HG02938 (cell line): ENCODE data around the gene AP3D1.
A peak's percentile ranks its signal among the peaks of the same experiment; 100 is the strongest.

Experiments
- ATAC-seq: cut with Tn5 transposase; IDR thresholded peaks from one replicate; pipeline ENCODE4 v1.9.1; 2021; ENCODE audit warnings: mild to moderate bottlenecking, moderate library complexity; ENCODE audit not compliant: unreplicated experiment

Gene AP3D1

DNA sequence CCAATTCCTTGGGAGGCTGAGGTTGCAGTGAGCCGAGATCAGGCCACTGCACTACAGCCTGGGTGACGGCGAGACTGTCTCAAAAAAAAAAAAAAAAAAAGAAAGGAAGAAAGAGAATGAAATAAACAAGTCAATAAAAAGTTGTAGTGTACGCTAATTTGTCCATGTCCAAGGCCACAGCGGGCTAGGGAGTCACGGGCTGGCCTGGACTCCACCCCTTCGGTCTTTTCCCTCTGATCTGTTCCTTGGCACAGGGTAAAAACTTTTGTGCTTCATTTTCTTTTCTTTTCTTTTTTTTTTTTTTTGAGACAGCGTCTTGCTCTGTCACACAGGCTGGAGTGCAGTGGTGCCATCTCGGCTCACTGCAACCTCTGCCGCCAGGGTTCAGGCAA lies 80.9 kb downstream of the AP3D1 start:
- no peak for ATAC-seq

DNA sequence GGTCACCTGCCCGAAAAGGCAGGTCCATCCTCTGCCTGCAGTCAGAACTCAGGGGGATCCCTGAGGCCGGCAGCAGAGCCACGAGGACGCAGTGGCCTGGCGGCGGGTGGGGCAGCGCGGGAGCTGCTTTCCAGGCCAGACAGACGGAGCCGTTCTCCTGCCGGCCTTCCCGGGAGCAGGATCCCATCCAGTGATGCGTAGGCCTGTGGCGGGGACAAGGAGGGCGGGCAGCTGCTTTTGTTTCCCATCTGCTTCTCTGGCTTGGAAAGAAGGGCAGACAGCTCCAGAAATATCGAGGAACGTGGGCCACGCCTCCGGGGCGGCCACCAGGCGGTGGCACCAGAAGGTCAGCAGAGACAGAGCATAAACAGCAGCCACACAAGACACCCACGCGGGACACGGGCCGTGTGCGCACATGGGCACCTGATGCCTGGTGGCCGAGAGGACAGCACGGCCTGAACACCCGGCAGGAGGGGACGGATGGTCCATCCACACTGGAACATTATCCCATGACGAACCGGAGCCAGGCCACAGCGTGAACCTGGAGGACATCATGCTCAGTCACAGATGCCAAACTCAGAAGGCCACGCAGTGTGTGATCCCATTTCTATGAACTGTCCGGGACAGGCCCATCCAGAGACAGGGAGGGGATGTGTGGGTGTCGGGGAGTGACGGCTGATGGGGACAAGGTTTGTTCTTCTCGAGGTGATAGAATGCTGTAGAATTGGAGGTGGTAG lies 86.4 kb downstream of the AP3D1 start:
- no peak for ATAC-seq

DNA sequence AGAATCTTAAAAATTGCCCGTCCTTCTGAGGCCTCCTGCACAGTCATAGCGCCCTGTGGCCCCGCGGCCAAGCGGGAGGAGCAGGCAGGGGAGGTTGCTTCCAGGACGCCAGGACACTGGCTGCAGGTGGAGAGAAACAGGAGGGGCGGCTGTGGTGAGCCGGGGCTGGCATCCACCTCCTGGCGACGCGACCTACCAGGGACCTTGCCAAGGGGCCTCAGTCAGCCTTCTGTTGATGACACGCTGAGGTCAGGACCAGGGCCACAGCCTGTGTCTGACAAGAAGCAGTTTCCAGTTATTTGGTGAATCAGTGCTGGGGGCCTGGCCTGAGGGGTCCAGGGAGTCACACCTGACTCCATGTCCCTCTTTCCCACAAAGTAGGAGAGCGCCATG lies 87.0 kb downstream of the AP3D1 start:
- ATAC-seq = no peak

DNA sequence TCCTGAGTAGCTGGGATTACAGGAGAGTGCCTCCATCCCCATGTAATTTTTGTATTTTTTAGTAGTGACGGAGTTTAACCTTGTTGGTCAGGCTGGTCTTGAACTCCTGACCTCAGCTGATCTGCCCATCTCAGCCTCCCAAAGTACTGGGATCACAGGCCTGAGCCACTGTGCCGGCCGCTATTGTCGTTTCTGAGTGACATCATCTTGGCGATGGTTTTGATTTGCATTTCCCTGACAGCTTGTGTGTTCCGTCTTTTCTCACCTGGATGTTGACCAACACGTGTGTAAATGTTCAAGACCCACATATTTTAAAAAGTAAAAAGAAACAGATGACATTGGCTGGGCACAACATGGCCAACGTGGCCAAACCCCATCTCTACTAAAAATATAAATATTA lies 87.5 kb downstream of the AP3D1 start:
- no peak for ATAC-seq

DNA sequence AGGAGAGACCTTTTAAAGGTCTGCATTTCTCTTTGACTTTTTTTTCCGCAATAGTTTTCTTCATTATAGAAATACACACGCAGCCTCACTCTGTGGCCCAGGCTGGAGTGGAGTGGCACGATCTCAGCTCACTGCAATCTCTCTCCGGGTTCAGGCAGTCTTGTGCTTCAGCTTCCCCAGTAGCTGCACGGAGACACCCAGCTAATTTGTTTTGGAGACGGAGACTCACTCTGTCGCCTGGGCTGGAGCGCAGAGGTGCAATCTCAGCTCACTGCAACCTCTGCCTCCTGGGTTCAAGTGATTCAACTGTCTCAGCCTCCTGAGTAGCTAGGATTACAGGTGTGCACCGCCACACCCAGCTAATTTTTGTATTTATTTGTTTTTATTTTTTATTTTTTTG lies 88.6 kb downstream of the AP3D1 start:
- ATAC-seq = no peak

DNA sequence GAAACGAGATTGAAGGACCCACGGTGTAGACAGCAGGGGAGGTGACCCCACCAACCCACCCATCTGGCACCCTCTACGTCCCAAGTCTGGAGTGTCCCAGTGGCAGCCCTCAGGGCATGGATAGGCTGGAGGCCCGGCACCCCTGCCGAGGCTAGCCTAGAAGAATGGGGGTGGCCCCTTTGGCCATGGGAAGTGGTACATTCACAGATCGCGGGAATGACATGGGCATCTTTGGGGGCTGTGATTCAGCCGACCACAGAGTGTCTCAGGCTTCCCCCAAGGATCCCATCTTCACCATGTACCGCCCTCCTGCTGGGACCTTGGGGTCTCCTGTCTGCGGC lies 89.0 kb downstream of the AP3D1 start:
- no peak for ATAC-seq

DNA sequence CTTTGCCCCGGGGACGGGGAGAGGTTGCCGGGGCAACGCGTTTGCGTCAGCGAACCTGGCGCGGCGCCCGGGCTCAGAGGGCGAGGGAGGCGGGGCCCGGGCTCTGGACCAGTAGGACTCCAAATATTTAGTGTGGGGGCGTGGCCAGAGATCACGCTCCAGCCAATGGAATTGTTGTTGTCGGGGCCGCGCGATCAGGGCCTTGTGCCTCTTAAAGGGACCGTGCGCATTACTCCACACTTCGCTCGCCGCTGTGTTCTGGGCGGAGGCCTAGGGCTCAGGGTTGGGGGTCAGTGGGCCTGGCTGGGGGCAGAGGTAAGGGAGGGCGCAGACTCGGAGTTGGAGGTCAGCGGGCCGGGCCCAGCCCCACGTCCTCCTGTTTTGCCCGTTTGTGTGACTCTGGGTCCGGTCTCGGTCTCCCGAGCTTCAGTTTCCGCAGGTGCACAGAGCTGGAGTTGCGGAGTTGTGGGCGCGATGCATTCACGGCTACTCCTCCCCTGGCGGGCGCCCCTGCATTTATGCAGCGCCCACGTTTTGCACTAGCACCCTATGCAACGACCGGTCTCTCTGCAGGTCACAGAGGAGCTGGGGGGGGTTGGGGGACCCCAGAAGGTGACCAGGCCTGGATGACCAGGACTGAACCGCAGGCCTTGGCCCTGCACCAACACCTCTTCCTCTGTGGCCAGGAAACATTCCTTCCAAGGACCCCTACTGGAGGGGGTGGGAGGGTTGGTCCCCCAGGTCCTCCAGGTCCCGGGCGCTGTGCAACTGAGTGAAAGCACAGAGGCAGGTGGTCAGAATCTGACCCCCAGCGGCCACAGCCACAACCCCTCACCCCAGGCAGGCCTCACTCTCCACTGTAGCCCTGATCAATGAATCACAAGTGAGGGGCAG lies 89.6 kb downstream of the AP3D1 start:
- peak; percentile 74 for ATAC-seq

DNA sequence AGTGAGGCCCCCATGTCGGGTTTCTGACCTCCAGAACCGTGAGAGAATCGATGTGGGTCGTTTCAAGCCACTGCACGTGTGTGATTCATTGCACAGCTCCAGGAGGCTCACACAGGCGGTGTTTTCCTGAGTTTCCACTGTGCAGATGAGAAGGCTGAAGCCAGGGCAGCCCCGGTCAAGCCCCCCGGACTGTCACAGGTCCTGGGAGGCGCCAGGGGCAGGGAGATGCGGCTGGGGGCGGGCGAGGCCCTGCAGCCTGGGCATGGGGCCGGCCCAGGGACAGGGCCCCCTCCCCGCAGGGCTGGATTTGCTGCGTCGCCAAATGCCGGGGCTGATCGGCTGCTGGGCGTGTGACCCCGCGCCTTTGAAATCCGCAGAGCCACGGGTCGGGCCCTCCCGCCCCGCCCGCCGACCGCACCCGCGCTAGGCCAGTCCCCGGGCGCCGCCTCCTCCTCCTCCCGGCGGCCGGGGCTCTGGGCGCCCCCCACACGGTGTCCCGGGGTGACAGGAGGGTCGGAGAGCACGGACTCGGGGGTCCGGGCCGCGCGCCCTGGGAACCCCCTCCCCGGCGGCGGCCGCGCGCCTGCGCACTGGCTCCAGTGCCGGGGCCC lies 90.4 kb downstream of the AP3D1 start:
- peak; percentile 9 for ATAC-seq

DNA sequence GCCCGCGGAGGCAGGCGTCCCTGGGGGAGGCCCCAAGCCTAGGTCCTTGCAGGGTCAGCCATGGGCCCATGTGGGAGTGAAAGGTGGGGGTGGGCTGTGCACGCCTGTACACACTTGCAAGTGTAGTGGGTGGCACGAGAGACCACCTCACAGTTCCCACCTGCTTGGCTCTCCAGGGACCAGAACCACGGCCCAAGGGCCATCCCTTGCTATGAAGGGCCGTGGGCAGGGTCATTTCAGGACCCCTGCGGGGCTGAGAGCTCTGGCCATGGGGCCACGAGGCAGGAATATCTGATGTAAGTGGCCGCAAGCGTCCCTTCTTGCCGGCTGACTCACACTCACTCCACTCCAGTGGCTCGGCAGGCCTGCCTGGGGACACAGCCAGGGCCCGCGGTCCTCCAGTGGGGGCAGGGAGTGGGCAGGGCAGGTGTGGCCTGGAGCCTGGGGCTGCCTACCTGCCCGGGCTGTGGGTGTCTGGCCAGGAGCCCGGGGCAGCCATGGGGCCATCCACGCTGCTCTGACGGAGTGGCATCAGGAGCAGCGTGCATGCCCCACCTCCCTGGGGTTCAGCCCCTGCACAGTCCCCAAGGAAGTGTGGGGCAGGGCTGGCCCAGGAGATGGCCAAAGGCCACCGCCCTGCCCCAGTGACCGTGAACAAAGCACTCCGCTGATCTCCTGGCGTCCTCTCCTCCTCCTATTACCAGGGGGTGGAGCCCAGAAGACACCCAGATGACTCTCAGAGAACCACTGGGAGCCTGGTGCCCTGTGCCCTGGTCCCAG lies 91.8 kb downstream of the AP3D1 start:
- no peak for ATAC-seq

DNA sequence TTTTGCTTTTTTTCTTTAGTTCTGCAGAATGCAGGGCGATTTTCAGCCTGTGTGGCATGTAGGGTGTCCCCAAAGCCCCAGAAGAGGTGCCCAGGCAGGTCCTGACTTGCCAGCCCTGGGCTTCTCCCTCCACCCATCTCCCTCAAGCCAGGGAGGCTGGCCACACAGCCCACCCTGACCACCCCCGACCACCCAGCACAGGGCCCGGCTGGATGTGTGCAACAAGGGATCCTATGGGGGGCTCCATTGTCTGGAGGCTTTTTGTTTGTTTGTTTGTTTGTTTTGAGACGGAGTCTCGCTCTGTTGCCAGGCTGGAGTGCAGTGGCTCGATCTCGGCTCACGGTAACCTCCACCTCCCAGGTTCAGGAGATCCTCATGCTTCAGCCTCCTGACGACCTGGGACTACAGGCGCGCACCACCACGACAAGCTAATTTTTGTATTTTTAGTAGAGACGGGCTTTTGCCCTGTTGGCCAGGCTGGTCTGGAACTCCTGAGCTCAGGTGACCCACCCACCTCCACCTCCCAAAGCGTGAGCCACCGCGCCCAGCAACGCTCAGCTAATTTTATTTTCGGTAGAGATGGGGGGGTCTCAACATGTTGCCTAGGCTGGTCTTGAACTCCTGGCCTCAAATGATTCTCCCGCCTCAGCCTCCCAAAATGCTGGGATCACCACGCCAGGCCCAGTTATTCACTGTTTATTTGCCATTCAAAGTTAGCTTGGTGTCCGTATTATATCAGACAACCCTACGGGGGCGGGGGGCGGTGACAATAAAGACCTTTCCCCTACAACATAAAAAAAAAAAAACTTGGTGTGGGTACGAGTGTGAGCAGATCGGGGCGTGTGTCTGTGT lies 92.6 kb downstream of the AP3D1 start:
- ATAC-seq = no peak

DNA sequence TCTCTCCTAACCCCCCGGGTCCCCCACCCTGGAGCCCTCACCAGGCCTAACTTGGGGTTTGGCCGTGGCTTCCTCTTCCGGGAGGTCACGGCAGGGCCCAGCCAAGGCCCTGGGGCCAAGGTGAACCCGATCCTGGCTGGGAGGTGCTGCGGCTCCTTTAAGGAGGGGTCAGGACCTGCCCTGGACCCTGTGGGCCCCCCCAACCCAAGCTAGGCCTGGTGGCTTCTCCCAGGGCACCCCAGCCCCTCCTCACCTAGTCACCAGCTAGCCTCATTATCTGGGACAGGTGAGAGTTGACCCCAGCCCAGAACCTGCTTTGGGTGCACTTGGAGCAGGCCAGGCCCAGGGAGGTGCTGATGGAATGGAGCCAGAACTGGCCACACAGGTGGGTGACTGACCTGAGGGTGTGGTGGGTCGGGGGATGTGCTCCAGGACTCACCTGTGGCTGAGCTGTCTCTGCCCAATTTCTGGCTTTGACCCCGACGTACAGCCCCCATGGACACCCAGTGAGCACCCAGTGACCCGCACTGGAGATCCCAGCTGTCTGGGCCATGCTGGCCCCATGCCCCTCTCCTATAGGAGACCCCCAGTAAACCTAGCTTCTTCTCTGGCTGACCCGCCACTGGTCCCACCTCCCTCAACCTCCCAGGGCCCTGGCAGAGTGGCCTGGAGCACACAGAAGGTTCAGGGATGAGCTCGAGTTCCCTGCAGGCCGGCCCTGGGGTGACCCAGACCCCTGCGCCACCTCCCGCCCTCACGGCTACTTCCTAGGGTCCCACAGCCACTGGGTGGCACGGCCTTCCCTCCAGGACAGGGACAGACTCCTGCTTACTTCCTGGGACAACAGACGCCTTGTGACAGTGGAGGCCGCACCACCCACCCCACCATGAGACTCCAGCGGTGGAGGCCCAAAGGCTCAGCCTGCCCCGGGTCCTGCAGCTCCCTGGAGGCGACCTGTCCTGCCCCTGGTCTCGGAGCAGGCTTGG lies 93.6 kb downstream of the AP3D1 start:
- ATAC-seq = no peak

DNA sequence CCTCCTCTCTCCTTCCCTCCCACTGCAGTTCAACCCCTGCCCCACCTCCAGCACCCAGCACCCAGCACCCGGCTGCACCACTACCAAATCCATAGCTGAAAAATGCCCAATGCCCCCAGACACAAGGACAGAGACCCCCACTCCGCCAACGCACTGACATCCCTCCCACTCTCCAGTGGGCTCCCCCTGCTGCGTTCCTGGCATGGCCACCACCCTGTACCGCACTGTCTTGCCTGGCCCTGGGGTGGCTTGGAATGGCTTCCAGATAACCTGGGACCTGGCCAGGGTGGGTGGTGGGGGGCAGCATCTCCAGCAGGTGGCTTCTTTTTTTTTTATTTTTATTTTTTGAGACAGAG lies 94.6 kb downstream of the AP3D1 start:
- no peak for ATAC-seq

DNA sequence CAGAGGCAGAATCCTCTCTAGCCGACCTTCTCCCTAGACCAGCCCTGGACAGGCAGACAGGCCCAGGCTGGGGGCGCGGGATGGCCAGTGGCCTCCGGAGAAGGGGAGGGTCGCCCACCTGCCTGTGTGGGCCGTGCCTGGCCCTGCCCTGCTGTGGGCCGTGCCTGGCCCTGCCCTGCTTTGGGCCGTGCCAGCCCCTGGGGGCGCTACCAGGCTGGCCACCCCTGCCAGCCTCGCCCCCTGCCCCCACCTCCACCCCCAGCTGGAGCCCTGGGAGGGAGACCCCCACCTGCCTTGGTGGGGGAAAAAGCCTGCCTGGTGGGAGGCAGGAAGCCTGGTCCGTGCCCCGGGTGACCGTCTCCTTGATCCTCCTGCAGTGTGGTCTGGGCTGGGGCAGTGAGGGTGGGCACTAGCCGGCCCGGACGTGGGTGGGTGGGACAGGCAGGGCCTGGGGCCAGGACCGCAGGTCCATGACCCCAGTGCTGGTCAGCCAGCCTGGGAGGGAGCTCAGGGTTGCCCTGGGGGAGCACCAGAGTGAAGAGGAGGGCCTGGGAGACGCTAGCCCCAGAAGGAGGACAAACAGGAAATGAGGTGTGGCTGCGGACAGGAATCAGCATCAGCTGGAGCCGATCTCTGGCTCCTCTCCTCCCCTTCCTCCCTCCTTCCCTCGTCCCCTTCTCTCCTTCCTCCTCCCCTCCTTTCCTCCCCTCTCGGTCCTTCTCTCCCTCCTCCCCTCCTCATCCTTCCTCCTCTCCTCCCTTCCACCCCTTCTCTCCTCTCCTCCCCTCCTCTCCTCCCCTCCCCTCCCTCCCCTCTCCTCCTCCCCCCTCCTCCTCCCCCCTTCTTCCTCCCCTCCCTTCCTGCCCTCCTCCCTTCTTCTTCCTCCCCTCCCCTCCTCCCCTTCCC lies 95.2 kb downstream of the AP3D1 start:
- no peak for ATAC-seq

DNA sequence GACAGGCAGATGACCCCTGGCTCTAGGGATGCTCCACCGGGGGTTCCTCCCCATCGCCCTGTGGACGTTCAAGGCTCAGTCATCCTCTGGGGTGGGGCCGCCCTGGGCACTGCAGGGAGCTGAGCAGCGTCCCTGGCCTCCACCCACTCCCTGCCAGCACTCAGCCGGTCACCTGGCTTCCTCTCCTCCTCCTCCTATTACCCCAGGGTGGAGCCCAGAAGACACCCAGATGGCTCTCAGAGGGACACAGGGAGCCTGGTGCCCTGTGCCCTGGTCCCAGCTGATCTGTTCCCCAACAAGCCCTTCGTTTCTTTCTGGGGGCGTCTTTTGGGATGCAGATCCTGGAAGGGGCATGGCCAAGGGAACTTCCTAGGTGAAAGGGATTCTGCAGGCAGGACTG lies 96.6 kb downstream of the AP3D1 start:
- ATAC-seq = no peak

DNA sequence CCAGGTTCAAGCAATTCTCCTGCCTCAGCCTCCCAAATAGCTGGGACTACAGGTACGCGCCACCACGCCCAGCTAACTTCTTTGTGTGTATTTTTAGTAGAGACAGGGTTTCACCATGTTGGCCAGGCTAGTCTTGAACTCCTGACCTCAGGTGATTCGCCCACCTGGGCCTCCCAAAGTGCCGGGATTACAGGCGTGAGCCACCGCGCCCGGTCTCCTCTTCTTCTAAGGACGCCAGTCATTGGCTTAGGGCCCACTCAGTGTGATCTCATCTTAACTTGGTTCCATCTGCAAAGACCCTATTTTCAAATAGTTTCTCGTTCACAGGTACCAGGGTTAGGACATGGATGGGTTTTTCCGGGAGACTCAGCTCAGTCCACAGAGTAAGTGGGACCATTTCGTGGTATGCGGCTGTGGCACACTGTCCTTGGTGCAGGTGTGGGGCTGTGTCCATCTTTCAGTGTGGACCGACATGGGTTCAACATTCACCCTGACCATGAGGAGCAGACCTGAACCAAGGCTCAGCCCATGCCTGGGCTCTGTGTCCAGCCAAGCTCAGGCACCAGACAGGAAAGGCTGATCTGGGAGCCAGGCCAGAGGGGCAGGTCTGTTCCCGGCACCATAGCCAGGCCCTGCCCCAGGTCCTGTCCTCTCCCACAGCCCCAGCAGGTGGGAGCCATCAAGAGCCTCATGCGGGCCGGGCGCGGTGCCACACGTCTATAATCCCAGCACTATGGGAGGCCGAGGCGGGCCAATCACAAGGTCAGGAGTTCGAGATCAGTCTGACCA lies 97.6 kb downstream of the AP3D1 start:
- no peak for ATAC-seq

DNA sequence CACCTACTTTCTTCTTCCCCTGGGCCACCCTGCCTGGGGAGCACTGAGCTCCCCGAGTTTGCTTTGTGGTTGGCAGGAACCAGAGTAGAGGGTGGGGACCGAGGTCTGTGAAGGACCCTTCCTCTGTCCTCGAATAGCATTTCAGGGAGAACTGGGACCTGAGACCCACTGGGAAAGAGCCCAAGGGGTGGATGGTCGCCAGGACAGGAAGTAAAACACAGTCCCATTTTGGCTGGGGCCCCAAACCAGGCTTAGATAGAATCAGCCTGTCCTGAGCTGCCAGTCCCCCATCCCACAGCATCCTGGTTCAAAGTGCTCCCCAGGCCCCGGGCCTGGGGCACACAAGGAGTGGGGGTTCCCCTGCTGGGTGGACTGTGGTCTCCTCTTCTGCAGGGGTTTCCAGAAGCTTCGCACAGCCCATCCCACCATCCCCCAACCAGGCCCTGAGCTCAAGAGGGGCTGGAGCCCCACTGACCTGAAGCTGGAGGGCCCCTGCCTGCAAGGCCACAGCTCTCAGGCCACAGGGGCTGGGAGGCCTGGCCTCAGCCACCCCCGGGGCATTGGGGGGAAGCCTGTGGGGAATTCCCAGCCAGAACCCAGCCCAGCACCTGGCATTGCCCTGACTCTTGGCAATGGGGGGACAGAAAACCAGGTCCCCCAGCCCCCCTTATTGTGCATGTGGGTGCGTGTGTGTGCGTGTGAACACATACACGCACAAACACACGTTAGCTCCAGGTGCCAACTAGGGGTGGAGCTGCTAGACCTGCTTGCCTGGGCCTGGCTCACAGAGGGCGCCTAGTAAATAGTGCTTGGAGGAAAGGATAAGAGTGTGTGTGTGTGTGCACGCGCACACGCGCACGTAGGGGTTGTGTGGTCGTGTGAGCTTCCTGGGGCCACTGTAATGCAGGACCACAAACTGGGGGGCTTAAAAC lies 99.3 kb downstream of the AP3D1 start:
- ATAC-seq = no peak
